Measurements from ENCODE around the gene GPR39.

Gene GPR39

GRCh38 chr2:132607426-132608090, 191.0 kb downstream of the GPR39 start:
- DNase-seq: no peak

DNA sequence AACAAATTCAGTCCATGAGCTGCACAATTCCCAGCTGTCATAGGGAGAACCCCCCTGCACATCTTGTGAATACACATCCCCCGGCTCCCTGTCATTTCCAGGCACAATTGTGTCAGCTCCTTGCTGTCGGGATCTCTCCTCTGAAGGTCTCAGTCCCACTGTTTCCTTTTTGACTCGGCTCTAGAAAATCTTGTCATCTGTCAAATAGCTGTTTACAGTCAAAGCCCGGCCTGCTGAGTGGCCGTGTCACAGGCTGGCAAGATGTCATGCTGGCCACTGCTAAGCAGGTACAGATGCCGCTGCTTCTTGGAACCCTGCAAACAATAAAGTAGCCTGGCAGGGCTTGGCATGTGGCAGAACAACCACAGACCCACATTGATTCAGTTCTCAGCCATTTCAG, 191.7 kb downstream of the GPR39 start:
- DNase-seq: no peak

GRCh38 chr2:132609101-132609890, 192.7 kb downstream of the GPR39 start:
- no peak for DNase-seq

- DNase-seq: no peak
Measured at GRCh38 chr2:132611719-132612118, 195.1 kb downstream of the GPR39 start.

DNA sequence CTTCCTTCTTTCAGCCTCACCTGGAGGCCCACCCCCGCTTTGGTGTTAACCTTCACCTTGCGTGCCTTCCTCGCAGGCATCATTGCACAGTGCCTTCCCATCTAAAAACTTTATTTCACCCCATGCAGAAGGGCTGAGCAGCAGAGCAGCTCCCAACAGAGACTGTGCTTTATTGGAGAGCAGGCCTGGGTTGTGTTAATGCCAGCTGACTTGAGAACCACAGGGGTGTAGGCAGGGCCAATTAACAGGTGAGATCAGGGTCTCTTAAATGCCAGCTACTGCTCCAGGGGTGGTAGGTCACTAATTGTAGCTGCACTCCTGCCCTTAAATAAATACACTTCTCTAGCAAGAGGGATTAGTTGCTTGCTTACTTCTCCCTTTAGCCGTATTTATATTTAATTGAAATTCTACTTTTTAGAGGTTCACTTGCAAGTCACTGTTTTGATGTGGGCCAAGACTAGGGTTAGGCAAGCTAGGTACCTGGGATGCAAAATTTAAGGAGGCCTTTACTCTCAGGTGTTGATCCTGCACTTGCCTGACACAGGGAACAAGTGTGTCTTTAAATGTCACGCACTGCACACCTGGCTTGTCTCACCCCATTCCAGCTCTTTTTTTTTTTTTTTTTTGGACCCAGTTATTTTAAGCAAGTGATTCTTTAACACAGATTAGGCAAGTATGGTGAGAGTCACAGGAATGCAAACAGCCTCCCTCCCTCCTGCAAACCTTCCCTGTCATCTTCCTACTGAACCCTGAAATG, 198.9 kb downstream of the GPR39 start:
- no peak for DNase-seq

DNA sequence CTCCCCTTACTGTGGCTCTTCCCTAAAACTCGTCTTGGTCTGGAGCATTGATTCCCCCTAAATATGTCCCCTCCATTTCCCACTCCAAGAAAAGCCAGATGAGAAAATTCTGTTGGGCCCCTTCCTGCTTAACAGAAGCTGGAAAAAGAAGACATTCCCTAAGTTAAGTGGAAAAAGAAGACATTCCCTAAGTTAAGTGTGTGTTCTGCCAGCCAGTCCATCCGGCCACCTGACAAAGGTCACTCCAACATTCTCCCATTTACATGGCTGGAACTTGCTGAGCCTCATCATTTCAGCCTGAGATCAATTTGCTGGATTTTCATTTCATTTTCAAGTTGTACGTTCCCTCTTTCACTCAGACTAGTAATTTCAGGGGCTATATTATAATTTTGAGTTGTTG, 201.4 kb downstream of the GPR39 start:
- DNase-seq: no peak

DNA sequence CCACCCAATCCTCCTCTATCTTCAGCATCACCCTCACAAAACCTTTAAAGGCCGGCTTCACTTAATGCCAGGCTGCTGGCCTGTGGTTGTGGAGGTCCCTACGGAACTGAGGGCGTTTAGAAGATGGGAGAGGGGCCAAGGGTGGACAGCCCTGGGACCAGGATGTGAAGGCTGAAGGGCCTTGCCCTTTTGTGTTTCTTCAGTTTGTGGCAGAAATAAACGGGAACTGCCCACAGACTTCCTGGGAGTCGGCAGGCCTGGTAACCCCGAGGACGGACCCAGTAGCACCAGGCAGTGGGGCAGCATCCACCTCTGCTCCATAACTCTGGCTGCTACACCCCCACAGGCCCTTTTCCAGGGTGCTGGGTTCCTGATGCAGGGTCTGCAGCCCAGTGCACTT, 202.1 kb downstream of the GPR39 start:
- no peak for DNase-seq

DNA sequence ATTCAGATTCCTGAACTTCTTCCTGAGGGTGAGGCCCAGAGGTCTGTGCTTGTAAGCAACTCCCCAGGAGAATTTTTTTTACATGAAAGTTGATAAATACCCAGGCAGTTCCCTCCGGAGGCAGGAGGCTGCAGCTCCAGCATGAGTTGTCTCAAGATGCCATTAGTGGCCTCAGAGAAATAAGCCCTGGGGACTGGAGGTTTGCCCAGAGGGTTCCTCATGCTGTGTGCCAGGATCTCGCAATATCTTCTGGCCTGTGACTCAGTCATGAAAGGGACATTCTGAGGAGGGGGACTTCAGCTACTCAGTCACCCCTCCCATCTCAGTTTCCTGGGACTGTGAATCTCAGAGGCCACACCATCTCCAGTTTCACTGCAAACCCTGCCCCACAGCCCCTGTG, 203.5 kb downstream of the GPR39 start:
- no peak for DNase-seq

- DNase-seq: no peak
Measured at GRCh38 chr2:132621131-132621875, 204.7 kb downstream of the GPR39 start.

DNA sequence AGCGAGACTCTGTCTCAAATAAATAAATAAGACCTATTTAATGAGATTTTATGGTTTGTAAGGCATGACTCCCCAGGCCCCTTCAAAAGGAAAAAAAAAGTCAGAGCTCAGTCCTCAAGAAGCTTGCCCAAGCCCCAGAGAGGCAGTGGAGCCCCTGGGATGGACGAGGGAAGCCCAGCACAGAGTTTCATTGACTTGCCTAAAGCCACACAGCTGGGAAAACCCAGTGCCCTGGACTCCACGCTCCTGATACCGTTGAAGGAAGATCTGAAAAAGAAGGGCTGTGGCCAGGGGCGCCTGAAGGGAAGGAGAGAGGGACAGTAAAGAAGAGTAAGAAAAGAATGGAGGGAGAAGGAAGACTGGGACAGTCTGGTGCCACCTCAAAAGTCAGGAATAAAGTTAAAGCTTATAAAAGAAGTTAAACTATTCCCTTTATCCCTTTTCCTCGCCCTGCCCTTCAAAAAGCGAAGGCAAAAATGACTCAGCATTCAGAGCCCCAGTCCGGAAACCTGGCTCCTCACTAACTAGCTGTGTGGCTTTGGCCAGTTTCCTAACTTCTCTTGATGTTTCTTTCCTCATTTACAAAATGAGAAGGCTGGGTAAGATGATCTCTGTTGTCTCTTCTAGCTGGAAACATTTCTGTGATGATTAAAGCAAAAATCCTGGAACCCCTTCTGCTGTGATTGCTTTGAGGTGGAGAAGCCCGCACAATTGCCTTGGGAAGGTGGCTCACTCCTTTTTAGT, 206.7 kb downstream of the GPR39 start:
- no peak for DNase-seq

- DNase-seq: no peak
Measured at GRCh38 chr2:132627536-132627935, 210.9 kb downstream of the GPR39 start.

DNA sequence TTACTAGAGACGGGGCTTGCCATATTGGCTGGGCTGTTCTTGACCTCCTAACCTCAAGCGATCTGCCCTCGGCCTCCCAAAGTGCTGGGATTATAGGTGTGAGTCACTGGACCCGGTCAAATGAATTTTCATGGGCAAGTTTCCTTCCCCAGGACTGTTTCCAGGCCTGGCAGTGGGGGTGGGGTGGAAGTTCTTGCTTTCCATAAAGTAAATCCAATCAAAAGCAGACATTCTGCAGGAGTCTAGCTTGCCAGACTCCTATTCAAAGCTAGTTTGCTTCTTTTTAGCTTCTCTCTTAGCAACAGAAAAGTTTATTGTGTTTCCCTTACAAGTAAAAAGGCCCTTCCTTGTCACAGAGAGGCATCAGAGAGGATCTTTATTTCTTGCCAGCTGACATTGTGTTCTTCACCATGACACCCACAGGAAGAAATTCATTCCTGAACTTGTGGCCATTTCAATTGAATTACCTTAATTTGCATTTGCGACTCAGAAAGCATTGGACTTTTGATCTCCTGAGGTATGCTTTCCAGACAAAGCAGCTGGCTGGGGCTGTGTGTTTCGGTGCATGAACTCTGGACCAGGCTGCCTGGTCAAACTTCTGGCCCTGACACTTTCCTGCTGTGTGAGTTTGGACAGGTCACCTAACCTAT, 215.5 kb downstream of the GPR39 start:
- DNase-seq: peak; percentile 58

DNA sequence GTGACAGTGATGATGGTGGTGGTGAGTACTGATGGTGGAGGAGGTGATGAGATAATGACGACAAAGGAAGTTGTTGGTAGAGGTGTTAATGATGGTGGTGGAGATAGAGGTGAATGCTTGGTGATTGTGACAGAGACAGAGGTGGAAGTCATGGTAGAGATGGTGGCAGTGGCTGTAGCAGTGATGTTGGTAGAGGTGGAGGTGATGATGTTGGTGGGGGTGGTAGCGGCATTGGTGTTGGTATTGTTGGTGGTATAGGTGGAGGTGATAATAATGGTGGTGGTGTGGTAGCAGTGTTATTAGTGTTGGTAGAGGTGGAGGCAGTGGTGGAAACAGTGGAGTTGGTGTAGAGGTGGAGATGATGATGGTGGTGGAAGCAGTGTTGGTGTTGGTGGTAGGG, 217.0 kb downstream of the GPR39 start:
- DNase-seq: no peak

DNA sequence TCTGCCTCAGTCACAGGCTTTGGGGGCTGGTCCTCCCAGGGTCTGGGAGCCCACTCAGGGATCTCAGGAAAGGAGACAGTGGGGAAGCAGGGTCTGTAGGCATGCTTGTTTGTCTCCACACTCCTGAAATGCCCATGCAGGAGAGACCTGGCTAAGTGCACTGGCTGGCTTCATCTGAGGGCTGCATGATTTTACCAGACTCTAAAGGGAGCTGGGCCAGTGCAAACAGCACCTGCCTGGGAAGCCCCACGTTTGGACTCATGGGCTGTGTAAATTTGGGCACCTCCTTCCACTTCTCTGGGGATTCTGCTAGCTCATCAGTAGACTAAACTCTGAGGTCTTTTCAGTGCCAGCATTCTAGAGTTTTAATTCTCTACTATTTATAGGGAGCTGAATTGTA, 219.7 kb downstream of the GPR39 start:
- DNase-seq: no peak

GRCh38 chr2:132638313-132639040, 221.9 kb downstream of the GPR39 start:
- no peak for DNase-seq

DNA sequence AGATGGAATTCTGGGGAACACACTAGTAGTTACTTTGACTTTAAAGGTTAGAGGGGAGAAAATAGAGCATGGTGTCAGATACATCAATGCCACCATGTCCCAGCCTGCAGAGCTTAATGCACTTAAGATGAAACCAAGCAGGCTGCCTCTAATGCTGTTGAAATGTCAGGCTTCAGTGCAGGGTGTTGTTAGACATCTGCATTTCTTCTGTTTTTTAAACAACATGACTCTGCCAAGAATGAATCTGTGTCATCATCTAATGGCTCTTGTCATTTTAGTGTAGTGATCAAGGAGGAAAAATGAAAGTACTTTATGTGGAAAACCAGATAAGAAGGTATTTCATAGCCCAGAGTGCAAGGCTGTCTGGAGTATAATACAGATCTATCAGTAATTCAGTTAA, 223.5 kb downstream of the GPR39 start:
- no peak for DNase-seq

GRCh38 chr2:132641819-132642218, 225.2 kb downstream of the GPR39 start:
- no peak for DNase-seq

DNA sequence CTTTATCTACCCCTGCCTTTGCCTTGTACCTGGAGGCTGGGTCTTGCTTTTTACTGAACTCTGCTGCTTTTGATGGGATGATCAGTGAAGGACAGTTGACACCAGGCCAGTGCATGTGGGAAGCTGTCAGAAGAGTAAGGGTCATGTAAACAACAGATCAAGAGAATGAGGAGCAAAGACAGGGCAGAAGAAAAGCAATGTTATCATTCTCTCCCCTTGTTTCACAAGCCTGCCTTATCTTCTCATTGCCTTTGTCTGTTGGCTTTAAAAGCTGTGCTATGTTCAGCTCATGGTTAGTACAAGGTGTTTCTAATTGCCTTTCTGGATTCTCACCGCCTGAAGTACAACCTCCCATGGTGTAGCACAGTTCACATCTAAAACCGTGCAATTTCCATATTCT, 225.8 kb downstream of the GPR39 start:
- no peak for DNase-seq

DNA sequence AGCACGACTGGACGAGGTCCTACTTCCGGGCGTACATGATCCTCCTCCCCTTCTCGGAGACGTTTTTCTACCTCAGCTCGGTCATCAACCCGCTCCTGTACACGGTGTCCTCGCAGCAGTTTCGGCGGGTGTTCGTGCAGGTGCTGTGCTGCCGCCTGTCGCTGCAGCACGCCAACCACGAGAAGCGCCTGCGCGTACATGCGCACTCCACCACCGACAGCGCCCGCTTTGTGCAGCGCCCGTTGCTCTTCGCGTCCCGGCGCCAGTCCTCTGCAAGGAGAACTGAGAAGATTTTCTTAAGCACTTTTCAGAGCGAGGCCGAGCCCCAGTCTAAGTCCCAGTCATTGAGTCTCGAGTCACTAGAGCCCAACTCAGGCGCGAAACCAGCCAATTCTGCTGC, 228.6 kb downstream of the GPR39 start:
- no peak for DNase-seq

- DNase-seq: peak; percentile 20
Measured at GRCh38 chr2:132645722-132646539, 229.3 kb downstream of the GPR39 start.

Data from midbrain (tissue), 1 donor.